ENCODE results near the gene POU5F2. TPM values are rescaled to one million over a fixed set of nuclear protein-coding genes. Genes with fewer than 3 reads are reported as not detected.

The POU5F2 gene
- total and polyA plus RNA-seq, 2 donors (not counting 1 experiment from before 2014, with no cell fraction given), result 0.12 to 4.6 TPM

- Mint-ChIP-seq H3K27ac (no peak overlapping the region), H3K4me3 (no peak overlapping the region), H3K27me3 (no peaks in the 10 kb centered on the region), H3K4me1 (no peaks in the 10 kb centered on the region), H3K9me3 (ENCODE audit: insufficient read depth) (peaks cover 3% of the 10 kb centered on the region)
- Histone ChIP-seq H3K4me3 (ENCODE audit: control extremely low read depth in 1 of 5, extremely low read depth in 1 of 5, insufficient read depth in 1 of 5, low read depth in 2 of 5, low read length in 4 of 5) (no peak overlapping the region), H3K9ac (ENCODE audit: low read length) (no peak overlapping the region), H3K27ac (ENCODE audit: low read length in 2 of 2) (no peak overlapping the region), H3K9me3 (ENCODE audit: control extremely low read depth in 1 of 3, control insufficient read depth in 2 of 3, insufficient read depth in 1 of 3, low read length in 2 of 3) (peaks cover 0 to 3% (median 0%) of the 10 kb centered on the region in 3 donors), H3K4me1 (ENCODE audit: control insufficient read depth in 2 of 2, insufficient read depth in 2 of 2, low read length in 2 of 2) (no peaks in the 10 kb centered on the region), H4K20me1 (ENCODE audit: control insufficient read depth, insufficient read depth, low read length, poor library complexity, severe bottlenecking) (no peaks in the 10 kb centered on the region), H2AFZ (ENCODE audit: insufficient read depth, low read depth, low read length, poor library complexity, severe bottlenecking) (no peak overlapping the region), H3K27me3 (replicated peaks in 1 of 4; ENCODE audit: control extremely low read depth in 1 of 4, control insufficient read depth in 3 of 4, insufficient read depth in 4 of 4, low read length in 3 of 4) (no peaks in the 10 kb centered on the region), H3K79me2 (ENCODE audit: control insufficient read depth, insufficient read depth, low read length) (no peaks in the 10 kb centered on the region), H3K4me2 (replicated peaks; ENCODE audit: low read depth, low read length, poor library complexity, severe bottlenecking) (no peak overlapping the region), H3K36me3 (replicated peaks in 1 of 2; ENCODE audit: control extremely low read depth in 1 of 2, control insufficient read depth in 1 of 2, extremely low read depth in 1 of 2, insufficient read depth in 2 of 2, low read length in 1 of 2) (no peaks in the 10 kb centered on the region)
- intact Hi-C loops (cut with micrococcal nuclease), result no loop called here
- ChIA-PET CTCF (no interaction called here), POLR2A (no interaction called here)
- no peak for TF ChIP-seq CTCF (IDR thresholded peaks at IDR 0.05)
- TF ChIP-seq EZH2 (IDR thresholded peaks at IDR 0.05; ENCODE audit: borderline replicate concordance, insufficient read depth, low read depth, low read length, poor library complexity, severe bottlenecking), result no peak
- DNase-seq, result no peak
- no peak for ATAC-seq (ENCODE audit: low read depth)
These were observed 24.9 kb downstream of the POU5F2 start for GRCh38 chr5:93716453-93716852.

GRCh38 chr5:93715761-93716160, 25.6 kb downstream of the POU5F2 start:
- H3K4me3 Mint-ChIP-seq, result no peak overlapping the region

More at GRCh38 chr5:93715761-93716160, 25.6 kb downstream of the POU5F2 start:
- no peak for ATAC-seq (ENCODE audit: low read depth)
- DNase-seq, result no peak
- Histone ChIP-seq H3K36me3 (replicated peaks in 1 of 2; ENCODE audit: control extremely low read depth in 1 of 2, control insufficient read depth in 1 of 2, extremely low read depth in 1 of 2, insufficient read depth in 2 of 2, low read length in 1 of 2) (no peaks in the 10 kb centered on the region), H3K4me2 (replicated peaks; ENCODE audit: low read depth, low read length, poor library complexity, severe bottlenecking) (no peak overlapping the region), H3K9me3 (ENCODE audit: control extremely low read depth in 1 of 3, control insufficient read depth in 2 of 3, insufficient read depth in 1 of 3, low read length in 2 of 3) (peaks cover 0 to 3% (median 0%) of the 10 kb centered on the region in 3 donors), H3K4me3 (ENCODE audit: control extremely low read depth in 1 of 5, extremely low read depth in 1 of 5, insufficient read depth in 1 of 5, low read depth in 2 of 5, low read length in 4 of 5) (no peak overlapping the region), H3K27ac (ENCODE audit: low read length in 2 of 2) (no peak overlapping the region), H2AFZ (ENCODE audit: insufficient read depth, low read depth, low read length, poor library complexity, severe bottlenecking) (no peak overlapping the region), H3K4me1 (ENCODE audit: control insufficient read depth in 2 of 2, insufficient read depth in 2 of 2, low read length in 2 of 2) (no peaks in the 10 kb centered on the region), H3K79me2 (ENCODE audit: control insufficient read depth, insufficient read depth, low read length) (no peaks in the 10 kb centered on the region), H3K9ac (ENCODE audit: low read length) (no peak overlapping the region), H4K20me1 (ENCODE audit: control insufficient read depth, insufficient read depth, low read length, poor library complexity, severe bottlenecking) (no peaks in the 10 kb centered on the region), H3K27me3 (replicated peaks in 1 of 4; ENCODE audit: control extremely low read depth in 1 of 4, control insufficient read depth in 3 of 4, insufficient read depth in 4 of 4, low read length in 3 of 4) (no peaks in the 10 kb centered on the region)
- TF ChIP-seq EZH2 (IDR thresholded peaks at IDR 0.05; ENCODE audit: borderline replicate concordance, insufficient read depth, low read depth, low read length, poor library complexity, severe bottlenecking) (no peak), CTCF (IDR thresholded peaks at IDR 0.05) (no peak)
- POLR2A ChIA-PET, result no interaction called here
- no peak overlapping the region for H3K27ac Mint-ChIP-seq
- H3K4me1 Mint-ChIP-seq, result no peaks in the 10 kb centered on the region
- H3K27me3 Mint-ChIP-seq, result no peaks in the 10 kb centered on the region
- intact Hi-C loops (cut with micrococcal nuclease), result no loop called here
- CTCF ChIA-PET, result no interaction called here
- peaks cover 3% of the 10 kb centered on the region for H3K9me3 Mint-ChIP-seq (ENCODE audit: insufficient read depth)
- no CpG with 5 or more reads among the region's 1 CpG for WGBS (ENCODE audit: insufficient coverage)

All from B cell (primary cell).